Activated CD8-positive, alpha-beta memory T cell treated with anti-CD3 and anti-CD28 coated beads for 36 hours (primary cell): ENCODE measurements around the gene ACD. TPM values are rescaled to one million over a fixed set of nuclear protein-coding genes. Genes with fewer than 3 reads are reported as not detected.

Source experiments
- CTCF ChIA-PET: fragments of 350-600 bp; sonication (Branson Sonifier 250); formaldehyde crosslinking; loops from one replicate; lab custom pipeline; 2021; ENCODE audit warnings: antibody characterized with exemption; lab: Charles Lee
- POLR2A ChIA-PET: fragments of 350-600 bp; sonication (Branson Sonifier 250); formaldehyde crosslinking; loops from one replicate; lab custom pipeline; 2021; ENCODE audit warnings: antibody characterized with exemption; lab: Charles Lee
- total RNA-seq, 2 experiments: library from RNA; stranded (reverse); gene quantifications; one replicate each; pipeline ENCODE4 v1.2.3, GENCODE V29; 2021

Gene ACD
- total RNA-seq, 2 experiments from 2014 or later: 75.8 to 78.5 TPM

- ChIA-PET CTCF (interaction anchor here (1.2 to 5.7 kb wide), 2 partner anchors 9 to 133 kb away, joined by 4 to 41 read pairs; partner anchors contain the start of gene CARMIL2), POLR2A (interaction anchor here (1.7 kb wide), 1 partner anchor 9 kb away, joined by 5 read pairs; the partner anchor contains the start of gene CARMIL2)
These were observed 5.6 kb downstream of the ACD start for GRCh38 chr16:67654403-67654911.

- POLR2A ChIA-PET: interaction anchor here (1.7 kb wide), 1 partner anchor 9 kb away, joined by 5 read pairs; the partner anchor contains the start of gene CARMIL2
These were observed 6.2 kb downstream of the ACD start for GRCh38 chr16:67653789-67654402.

GRCh38 chr16:67653128-67653788 is 6.8 kb downstream of the ACD start:
- POLR2A ChIA-PET: interaction anchor here (1.7 kb wide), 1 partner anchor 8 kb away, joined by 5 read pairs; the partner anchor contains the start of gene CARMIL2
- CTCF ChIA-PET: no interaction called here

More at GRCh38 chr16:67653789-67654402, 6.2 kb downstream of the ACD start:
- CTCF ChIA-PET: interaction anchor here (1.2 to 5.7 kb wide), 2 partner anchors 8 to 132 kb away, joined by 4 to 41 read pairs; partner anchors contain the start of gene CARMIL2

- POLR2A ChIA-PET: no interaction called here
- CTCF ChIA-PET: interaction anchor here (1.2 to 1.4 kb wide), 2 partner anchors 105 to 231 kb away, joined by 3 to 4 read pairs; no protein-coding TSS in a partner anchor
These were observed 7.4 kb downstream of the ACD start for GRCh38 chr16:67652578-67653127.

- ChIA-PET POLR2A (interaction anchor here (0.7 kb wide), 1 partner anchor 89 kb away, joined by 3 read pairs; no protein-coding TSS in a partner anchor), CTCF (interaction anchor here (1.2 to 1.4 kb wide), 2 partner anchors 104 to 232 kb away, joined by 3 to 4 read pairs; no protein-coding TSS in a partner anchor)
These were observed 8.2 kb downstream of the ACD start for GRCh38 chr16:67651847-67652246.

GRCh38 chr16:67651039-67651438 is 9.0 kb downstream of the ACD start:
- CTCF ChIA-PET: no interaction called here
- POLR2A ChIA-PET: interaction anchor here (0.7 to 1.0 kb wide), 2 partner anchors 9 to 88 kb away, joined by 3 read pairs; partner anchors contain the start of gene ACD

- ChIA-PET CTCF (interaction anchor here (10.7 kb wide), 1 partner anchor 102 kb away, joined by 126 read pairs; no protein-coding TSS in a partner anchor), POLR2A (no interaction called here)
These were observed 10.0 kb downstream of the ACD start for GRCh38 chr16:67650023-67650422.

GRCh38 chr16:67649494-67649931 is 10.5 kb downstream of the ACD start:
- ChIA-PET CTCF (interaction anchor here (1.1 to 10.7 kb wide), 2 partner anchors 26 to 102 kb away, joined by 4 to 126 read pairs; no protein-coding TSS in a partner anchor), POLR2A (no interaction called here)

- CTCF ChIA-PET: interaction anchor here (1.1 to 10.7 kb wide), 2 partner anchors 26 to 101 kb away, joined by 4 to 126 read pairs; no protein-coding TSS in a partner anchor
- POLR2A ChIA-PET: interaction anchor here (4.3 kb wide), 1 partner anchor 10 kb away, joined by 28 read pairs; the partner anchor contains the start of gene ACD
These were observed 11.2 kb downstream of the ACD start for GRCh38 chr16:67648764-67649407.

GRCh38 chr16:67648088-67648763 is 11.8 kb downstream of the ACD start:
- CTCF ChIA-PET: interaction anchor here (1.1 to 10.7 kb wide), 4 partner anchors 8 to 101 kb away, joined by 4 to 126 read pairs (median 37); partner anchors contain the start of gene CTCF
- POLR2A ChIA-PET: interaction anchor here (4.3 kb wide), 1 partner anchor 11 kb away, joined by 28 read pairs; the partner anchor contains the start of gene ACD

- ChIA-PET POLR2A (interaction anchor here (4.3 kb wide), 1 partner anchor 11 kb away, joined by 28 read pairs; the partner anchor contains the start of gene ACD), CTCF (interaction anchor here (4.0 to 10.7 kb wide), 5 partner anchors 9 to 126 kb away, joined by 15 to 126 read pairs (median 41); partner anchors contain the start of genes ACD and CTCF)
These were observed 12.4 kb downstream of the ACD start for GRCh38 chr16:67647681-67648080.

- CTCF ChIA-PET: interaction anchor here (2.4 to 10.7 kb wide), 6 partner anchors 9 to 153 kb away, joined by 7 to 126 read pairs (median 37); partner anchors contain the start of genes ACD and CTCF
- POLR2A ChIA-PET: interaction anchor here (4.3 kb wide), 1 partner anchor 12 kb away, joined by 28 read pairs; the partner anchor contains the start of gene ACD
These were observed 12.9 kb downstream of the ACD start for GRCh38 chr16:67647111-67647651.

GRCh38 chr16:67645397-67646121 is 14.5 kb downstream of the ACD start:
- ChIA-PET POLR2A (interaction anchor here (0.8 to 4.3 kb wide), 9 partner anchors 8 to 124 kb away, joined by 3 to 28 read pairs (median 9); partner anchors contain the start of genes ACD, C16orf86, CTCF and ENKD1), CTCF (interaction anchor here (0.6 to 10.7 kb wide), 27 partner anchors 10 to 286 kb away, joined by 3 to 126 read pairs (median 5); partner anchors contain the start of genes ACD, CTCF, RANBP10 and TSNAXIP1)

- POLR2A ChIA-PET: interaction anchor here (0.6 to 2.6 kb wide), 5 partner anchors 50 to 123 kb away, joined by 3 to 17 read pairs (median 12); partner anchors contain the start of gene CTCF
- CTCF ChIA-PET: interaction anchor here (0.7 to 10.7 kb wide), 14 partner anchors 13 to 130 kb away, joined by 3 to 126 read pairs (median 12); partner anchors contain the start of genes ACD and CTCF
These were observed 16.0 kb downstream of the ACD start for GRCh38 chr16:67644038-67644437.

GRCh38 chr16:67641779-67642708 is 18.0 kb downstream of the ACD start:
- POLR2A ChIA-PET: no interaction called here
- CTCF ChIA-PET: interaction anchor here (0.7 to 10.7 kb wide), 3 partner anchors 80 to 120 kb away, joined by 3 to 126 read pairs (median 50); no protein-coding TSS in a partner anchor
